GM12878 (cell line): ENCODE data around the gene CD82. TPM values are rescaled to one million over a fixed set of nuclear protein-coding genes. Genes with fewer than 3 reads are reported as not detected.

ENCODE experiments used
- ATAC-seq: fragments of 200-7000 bp; cut with Tn5 transposase; 3 replicates; pipeline ENCODE4 v1.9.1; 2020; ENCODE audit warnings: mild to moderate bottlenecking, moderate library complexity
- BruUV-seq: library from RNA; stranded (reverse); fragments of 400-500 nt; replicated peaks from 2 replicates; lab custom pipeline; 2021; lab: Mats Ljungman, UMichigan
- CTCF ChIA-PET: fragments of 300-600 bp; sonication (Branson Sonifier 250); formaldehyde crosslinking; extraction: SDS; loops from one replicate; lab custom pipeline; 2021; ENCODE audit warnings: inconsistent platforms; lab: Yijun Ruan, JAX
- POLR2A ChIA-PET: fragments of 350-600 bp; formaldehyde crosslinking; extraction: SDS; loops from one replicate; lab custom pipeline; 2021; ENCODE audit warnings: inconsistent platforms; lab: Charles Lee
- RAD21 ChIA-PET: fragments of 300-600 bp; sonication (Branson Sonifier 250); formaldehyde crosslinking; loops from one replicate; lab custom pipeline; 2023; ENCODE audit warnings: antibody characterized with exemption; ENCODE audit not compliant: unreplicated experiment; lab: Charles Lee
- SMC1A ChIA-PET: fragments of 300-600 bp; sonication (Branson Sonifier 250); formaldehyde crosslinking; loops from one replicate; lab custom pipeline; 2023; ENCODE audit not compliant: unreplicated experiment, uncharacterized antibody; lab: Charles Lee
- DNase-seq: peaks from one replicate; pipeline ENCODE4 v3.0.0-alpha.2; 2011; ENCODE audit warnings: low read depth, low spot score
- FAIRE-seq: peaks from 3 replicates; lab custom pipeline; 2011; peaks lifted over from hg19 to GRCh38; lab: Jason Lieb, UNC
- H2AFZ ChIP-seq: 2 replicates; pipeline ENCODE4 v1.6.0; 2011; ENCODE audit warnings: low read depth, low read length, control low read depth; ENCODE audit not compliant: control insufficient read depth
- H3K27ac ChIP-seq: 2 replicates; pipeline ENCODE4 v1.5.1; 2011; ENCODE audit warnings: control low read depth; ENCODE audit not compliant: control insufficient read depth, insufficient read depth
- H3K27me3 ChIP-seq, 2 experiments: replicated peaks in 1 of 2; 2 replicates each; pipeline versions ENCODE4 v1.6.0 to v1.6.1; 2011; ENCODE audit warnings: low read length in 1 of 2; ENCODE audit not compliant: control insufficient read depth in 2 of 2, insufficient read depth in 2 of 2
- H3K36me3 ChIP-seq, 2 experiments: 2 replicates each; pipeline ENCODE4 v1.5.1; 2011; ENCODE audit warnings: low read length in 1 of 2; ENCODE audit not compliant: control insufficient read depth in 2 of 2, insufficient read depth in 2 of 2
- H3K4me1 ChIP-seq: 2 replicates; pipeline ENCODE4 v1.6.1; 2011; ENCODE audit warnings: mild to moderate bottlenecking, low read length, moderate library complexity, mixed read lengths; ENCODE audit not compliant: control insufficient read depth, insufficient read depth
- H3K4me2 ChIP-seq: 2 replicates; pipeline ENCODE4 v1.6.0; 2011; ENCODE audit warnings: control low read depth; ENCODE audit not compliant: control insufficient read depth, insufficient read depth
- H3K4me3 ChIP-seq: fragments of 200-600 bp; sonication (generic); 2 replicates; pipeline ENCODE4 v1.5.1; 2016
- H3K79me2 ChIP-seq: 2 replicates; pipeline ENCODE4 v1.6.0; 2011; ENCODE audit warnings: low read length; ENCODE audit not compliant: control insufficient read depth, insufficient read depth
- H3K9ac ChIP-seq: 2 replicates; pipeline ENCODE4 v1.8.0; 2011; ENCODE audit warnings: low read length, control low read depth, mixed read lengths; ENCODE audit not compliant: control insufficient read depth, insufficient read depth
- H3K9me3 ChIP-seq: replicated peaks from 3 replicates; pipeline ENCODE4 v1.5.1; 2011; ENCODE audit warnings: mild to moderate bottlenecking, low read length; ENCODE audit not compliant: control insufficient read depth, insufficient read depth
- H4K20me1 ChIP-seq: 2 replicates; pipeline ENCODE4 v1.6.0; 2011; ENCODE audit not compliant: control insufficient read depth, insufficient read depth
- ASH2L ChIP-seq: fragments of 300-600, 200-600 bp; sonication (generic); IDR thresholded peaks from 2 replicates; pipeline ENCODE4 v1.6.1; 2017; ENCODE audit warnings: low read depth, mild to moderate bottlenecking, borderline replicate concordance
- E2F8 ChIP-seq: fragments of 450-650 bp; IDR thresholded peaks from 2 replicates; pipeline ENCODE4 v1.6.1; 2018; ENCODE audit warnings: mild to moderate bottlenecking, low read depth, moderate library complexity; ENCODE audit not compliant: partially characterized antibody
- EP300 ChIP-seq, 2 experiments: fragments of 150-350 bp in 1 of 2; IDR thresholded peaks; 2 replicates each; pipeline ENCODE4 v1.6.1; 2011 to 2012; ENCODE audit warnings: low read depth in 2 of 2, low read length in 2 of 2, borderline replicate concordance in 1 of 2, improper control_type of control experiment in 1 of 2, inconsistent platforms in 1 of 2; ENCODE audit not compliant: control insufficient read depth in 1 of 2
- FOXM1 ChIP-seq: IDR thresholded peaks from 2 replicates; pipeline ENCODE4 v1.6.1; 2012; ENCODE audit warnings: low read depth, mild to moderate bottlenecking, inconsistent platforms, low read length, moderate library complexity
- GABPA ChIP-seq: IDR thresholded peaks from 2 replicates; pipeline ENCODE4 v1.6.1; 2014; ENCODE audit warnings: antibody characterized with exemption, low read depth, mild to moderate bottlenecking, inconsistent platforms
- IRF5 ChIP-seq: fragments of 450-650 bp; IDR thresholded peaks from 2 replicates; pipeline ENCODE4 v1.6.1; 2017; ENCODE audit warnings: borderline replicate concordance
- JUNB ChIP-seq: IDR thresholded peaks from 2 replicates; pipeline ENCODE4 v1.6.1; 2016; ENCODE audit warnings: antibody characterized with exemption, mild to moderate bottlenecking
- KDM1A ChIP-seq: fragments of 200-600 bp; sonication (generic); IDR thresholded peaks from 2 replicates; pipeline ENCODE4 v1.6.1; 2016; ENCODE audit warnings: borderline replicate concordance
- MLLT1 ChIP-seq: fragments of 450-650 bp; IDR thresholded peaks from 2 replicates; pipeline ENCODE4 v1.6.1; 2016; ENCODE audit warnings: mild to moderate bottlenecking
- NR2C2 ChIP-seq: IDR thresholded peaks from 2 replicates; pipeline ENCODE4 v1.6.1; 2011; ENCODE audit warnings: borderline replicate concordance, low read depth; ENCODE audit not compliant: control insufficient read depth, insufficient read length
- SMAD1 ChIP-seq: fragments of 450-650 bp; IDR thresholded peaks from 2 replicates; pipeline ENCODE4 v1.6.1; 2018; ENCODE audit warnings: mild to moderate bottlenecking, low read depth; ENCODE audit not compliant: partially characterized antibody
- STAT3 ChIP-seq: IDR thresholded peaks from 2 replicates; pipeline ENCODE4 v1.6.1; 2011; ENCODE audit warnings: low read depth, low read length, improper control_type of control experiment
- TAF1 ChIP-seq: IDR thresholded peaks from 2 replicates; pipeline ENCODE4 v1.6.1; 2011; ENCODE audit warnings: mild to moderate bottlenecking, low read depth, low read length, borderline replicate concordance
- TCF12 ChIP-seq: IDR thresholded peaks from 2 replicates; pipeline ENCODE4 v1.6.1; 2011; ENCODE audit warnings: low read depth, mild to moderate bottlenecking, low read length
- WRNIP1 ChIP-seq: IDR thresholded peaks from 2 replicates; pipeline ENCODE4 v1.6.1; 2011; ENCODE audit warnings: low read depth, low read length, improper control_type of control experiment, borderline replicate concordance
- ZNF384 ChIP-seq: IDR thresholded peaks from 2 replicates; pipeline ENCODE4 v1.6.1; 2012; ENCODE audit warnings: low read depth, mild to moderate bottlenecking, low read length, improper control_type of control experiment, borderline replicate concordance
- WGBS: methylation state at CpG from one replicate; pipeline ENCODE4 v1.1.6; 2016; ENCODE audit warnings: low lambda C conversion rate; ENCODE audit not compliant: insufficient replicate concordance, insufficient coverage; ENCODE audit errors: missing lambda C conversion rate; 5-methylcytosine and 5-hydroxymethylcytosine counted together
- in situ Hi-C: fragments of 300-500 bp; cut with MboI; formaldehyde crosslinking; loops from 9 replicates; pipeline ENCODE4 v1.14.3; 2018; ENCODE audit warnings: mixed read lengths
- intact Hi-C: fragments of 100-400 bp; cut with micrococcal nuclease; formaldehyde crosslinking; loops from one replicate; pipeline ENCODE4 v1.14.2; 2022; ENCODE audit not compliant: unreplicated experiment
- polyA plus RNA-seq, 11 experiments: library from polyadenylated mRNA; depleted of rRNA in 4 of 11; unstranded in 6 of 11; stranded (reverse) in 5 of 11; fragments of >200 nt; fragmentation: Nextera tagmentation in 4 of 11; fragmentation: Illumina TruSeq in 1 of 11; extraction: Ambion mirVana in 4 of 11; extraction: Trizol in 1 of 11; gene quantifications; 1 replicate in 1 of 11; 2 replicates in 10 of 11; pipeline versions ENCODE4 v1.2.1 to v1.2.3, GENCODE V29; 2011 to 2016; ENCODE audit warnings: inconsistent platforms in 2 of 11, missing spikeins in 2 of 11, low read depth in 1 of 11
- total RNA-seq, 4 experiments: library from RNA; depleted of rRNA in 3 of 4; stranded (reverse); fragments of >200 nt in 3 of 4; fragmentation: Illumina TruSeq in 1 of 4; extraction: Trizol in 1 of 4; gene quantifications; 2 replicates each; pipeline versions ENCODE4 v1.2.1 to v1.2.3, GENCODE V29; 2013 to 2021

Gene CD82
- total and polyA plus RNA-seq, 10 of the 15 experiments (the other 5 are each of a cell fraction or from before 2014, with no cell fraction given): 5.2 to 180 (median 84.7) TPM

- no peak for TF ChIP-seq MLLT1
- no peak for TF ChIP-seq STAT3
- no peak for TF ChIP-seq EP300 (IDR thresholded peaks at IDR 0.05; ENCODE audit: borderline replicate concordance in 1 of 2, control insufficient read depth in 1 of 2, low read depth in 2 of 2, low read length in 2 of 2)
- no peak for TF ChIP-seq SMAD1
- TF ChIP-seq TAF1: no peak
- TF ChIP-seq GABPA: no peak
- TF ChIP-seq ASH2L: no peak
- no peak for TF ChIP-seq TCF12
- TF ChIP-seq, all 136 proteins: peak for 0
Observed at GRCh38 chr11:44630511-44631210, 65.2 kb downstream of the CD82 start (continued).

- in situ Hi-C loops: loop anchor here (5.0 kb wide), 1 partner anchor 260 kb away; no protein-coding TSS in a partner anchor
- Histone ChIP-seq H3K36me3 (no peaks in the 10 kb centered on the region), H3K79me2 (no peaks in the 10 kb centered on the region), H2AFZ (no peak overlapping the region), H3K4me1 (peaks cover 13% of the 10 kb centered on the region), H3K4me3 (no peak overlapping the region), H3K27ac (no peak overlapping the region), H3K4me2 (no peak overlapping the region), H3K9me3 (no peaks in the 10 kb centered on the region; the same call in 2 of the 3 replicates), H3K27me3 (no peaks in the 10 kb centered on the region), H4K20me1 (no peaks in the 10 kb centered on the region), H3K9ac (no peak overlapping the region)
- WGBS: 78% methylated on average over 6 of the region's 6 CpGs
- POLR2A ChIA-PET: no interaction called here
- no peak for ATAC-seq
- SMC1A ChIA-PET: interaction anchor here (0.5 to 3.0 kb wide), 5 partner anchors 10 to 92 kb away, joined by 3 to 19 read pairs (median 5); no protein-coding TSS in a partner anchor
- intact Hi-C loops: loop anchor here (1.0 to 5.0 kb wide), 2 partner anchors 76 to 95 kb away; partner anchors contain the start of gene TSPAN18
- RAD21 ChIA-PET: interaction anchor here (0.6 to 3.3 kb wide), 5 partner anchors 35 to 75 kb away, joined by 3 to 17 read pairs (median 3); no protein-coding TSS in a partner anchor
- BruUV-seq: no TSS peak
- no peak for FAIRE-seq
- CTCF ChIA-PET: interaction anchor here (0.7 to 9.0 kb wide), 9 partner anchors 10 to 519 kb away, joined by 3 to 93 read pairs (median 5); no protein-coding TSS in a partner anchor
- no peak for DNase-seq
- TF ChIP-seq IRF5: no peak
- TF ChIP-seq EP300 (IDR thresholded peaks at IDR 0.05; ENCODE audit: borderline replicate concordance in 1 of 2, control insufficient read depth in 1 of 2, low read depth in 2 of 2, low read length in 2 of 2): no peak
- no peak for TF ChIP-seq ZNF384
- TF ChIP-seq NR2C2: no peak
- TF ChIP-seq E2F8: no peak
- no peak for TF ChIP-seq KDM1A
- TF ChIP-seq WRNIP1: no peak
- TF ChIP-seq JUNB: no peak
- TF ChIP-seq FOXM1: no peak
- no peak for TF ChIP-seq TCF12
Observed at GRCh38 chr11:44631831-44632230, 66.4 kb downstream of the CD82 start.
